Kidney epithelial cell (primary cell): ENCODE results near the gene DTNB. TPM values are rescaled to one million over a fixed set of nuclear protein-coding genes. Genes with fewer than 3 reads are reported as not detected.
"Not testable (repeated sequence)": the region's sequence is repeated elsewhere in the genome, so short reads cannot be mapped to it uniquely, and the experiment has no call there.

ENCODE experiments used
- DNase-seq: peaks from one replicate; pipeline ENCODE4 v3.0.0-alpha.2; 2010; ENCODE audit warnings: low read depth
- H3K27me3 ChIP-seq: 2 replicates; pipeline ENCODE4 v1.6.0; 2011; ENCODE audit warnings: low read length; ENCODE audit not compliant: control insufficient read depth, insufficient read depth
- H3K36me3 ChIP-seq: 2 replicates; pipeline ENCODE4 v1.5.1; 2011; ENCODE audit warnings: low read length; ENCODE audit not compliant: control insufficient read depth, insufficient read depth
- H3K4me3 ChIP-seq: 2 replicates; pipeline ENCODE4 v1.5.1; 2011; ENCODE audit warnings: low read depth, mild to moderate bottlenecking, control low read depth, low read length
- total RNA-seq: library from RNA; depleted of rRNA; stranded (reverse); fragments of >200 nt; gene quantifications from 2 replicates; pipeline ENCODE4 v1.2.3, GENCODE V29; 2015
- TF ChIP-seq, protein P1 (sequence below): IDR thresholded peaks from 2 replicates; pipeline ENCODE4 v1.5.1; 2011; ENCODE audit warnings: mild to moderate bottlenecking, moderate library complexity, low read length, control low read depth, inconsistent platforms; ENCODE audit not compliant: insufficient read depth, poor library complexity, severe bottlenecking

Gene DTNB
- total RNA-seq, 1 donor from 2014 or later = 16.9 TPM

DNA sequence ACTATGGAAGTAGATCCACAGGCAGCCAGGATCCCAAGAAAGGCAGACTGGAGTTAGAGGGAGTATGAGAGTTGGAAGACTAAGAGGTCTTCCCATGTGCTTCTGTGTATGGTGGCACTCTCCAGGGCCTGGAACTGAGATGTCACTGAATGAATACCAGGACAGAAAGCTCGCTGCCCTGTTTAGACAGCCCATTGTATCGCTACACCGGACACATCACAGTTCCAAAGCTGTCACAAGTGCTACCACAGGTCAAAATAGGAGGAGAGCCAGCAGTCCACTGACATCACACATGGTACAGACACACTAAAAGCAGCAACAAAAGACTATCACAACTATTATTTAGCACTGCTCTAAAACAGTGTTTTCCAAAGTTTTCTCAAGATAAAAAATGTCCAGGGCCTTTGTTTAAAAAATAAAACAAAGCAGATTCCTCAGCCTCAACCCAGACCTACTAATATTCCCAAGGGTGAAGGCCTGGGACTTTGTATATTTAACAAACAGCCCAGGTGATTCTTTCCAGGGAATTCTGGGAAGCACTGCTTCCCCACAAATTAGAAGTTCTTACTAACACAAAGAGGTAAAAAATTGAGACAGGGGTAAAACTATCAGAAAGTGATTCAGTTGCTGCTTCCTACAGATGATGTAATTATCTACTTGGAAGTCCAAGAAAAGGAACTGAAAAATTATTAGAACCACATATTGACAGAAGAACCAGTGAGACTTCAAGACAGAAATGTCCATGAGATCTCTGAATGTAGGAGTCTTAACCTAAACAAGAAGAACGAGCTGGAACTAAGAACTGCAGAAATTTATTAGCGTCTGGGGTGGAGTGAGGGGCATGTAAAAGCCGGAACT, 116.0 kb downstream of the DTNB start:
- H3K4me3 ChIP-seq = no peak overlapping the region
- no peaks in the 10 kb centered on the region for H3K36me3 ChIP-seq
- H3K27me3 ChIP-seq = no peaks in the 10 kb centered on the region
- TF ChIP-seq, protein P1, sequence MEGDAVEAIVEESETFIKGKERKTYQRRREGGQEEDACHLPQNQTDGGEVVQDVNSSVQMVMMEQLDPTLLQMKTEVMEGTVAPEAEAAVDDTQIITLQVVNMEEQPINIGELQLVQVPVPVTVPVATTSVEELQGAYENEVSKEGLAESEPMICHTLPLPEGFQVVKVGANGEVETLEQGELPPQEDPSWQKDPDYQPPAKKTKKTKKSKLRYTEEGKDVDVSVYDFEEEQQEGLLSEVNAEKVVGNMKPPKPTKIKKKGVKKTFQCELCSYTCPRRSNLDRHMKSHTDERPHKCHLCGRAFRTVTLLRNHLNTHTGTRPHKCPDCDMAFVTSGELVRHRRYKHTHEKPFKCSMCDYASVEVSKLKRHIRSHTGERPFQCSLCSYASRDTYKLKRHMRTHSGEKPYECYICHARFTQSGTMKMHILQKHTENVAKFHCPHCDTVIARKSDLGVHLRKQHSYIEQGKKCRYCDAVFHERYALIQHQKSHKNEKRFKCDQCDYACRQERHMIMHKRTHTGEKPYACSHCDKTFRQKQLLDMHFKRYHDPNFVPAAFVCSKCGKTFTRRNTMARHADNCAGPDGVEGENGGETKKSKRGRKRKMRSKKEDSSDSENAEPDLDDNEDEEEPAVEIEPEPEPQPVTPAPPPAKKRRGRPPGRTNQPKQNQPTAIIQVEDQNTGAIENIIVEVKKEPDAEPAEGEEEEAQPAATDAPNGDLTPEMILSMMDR = no peak
- no peak for DNase-seq

DNA sequence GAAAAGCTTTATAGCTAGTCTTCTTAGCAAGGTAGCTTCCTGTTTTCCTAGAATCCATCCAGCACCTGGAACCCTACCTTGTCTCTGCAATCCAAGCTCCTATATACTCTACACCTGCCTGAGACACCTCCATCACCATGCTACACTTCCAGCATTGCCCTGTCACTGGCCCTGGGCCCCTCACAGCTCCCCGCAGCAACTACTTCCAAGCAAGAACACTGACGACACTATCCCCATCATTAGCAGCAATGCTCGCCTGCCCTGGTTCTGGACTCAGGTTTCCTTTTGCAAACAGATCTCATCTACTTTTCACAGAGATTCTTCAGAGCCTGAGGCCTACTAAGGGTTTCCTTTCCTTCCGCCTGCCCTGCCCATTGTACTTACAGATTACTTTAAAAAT, 121.1 kb downstream of the DTNB start:
- no peaks in the 10 kb centered on the region for H3K36me3 ChIP-seq
- H3K27me3 ChIP-seq = no peaks in the 10 kb centered on the region
- no peak overlapping the region for H3K4me3 ChIP-seq
- TF ChIP-seq, protein P1 = no peak
- DNase-seq = no peak

GRCh38 chr2:25551316-25551715, 122.1 kb downstream of the DTNB start:
- Histone ChIP-seq H3K27me3 (no peaks in the 10 kb centered on the region), H3K36me3 (no peaks in the 10 kb centered on the region), H3K4me3 (no peak overlapping the region)
- DNase-seq = no peak
- TF ChIP-seq, protein P1 = no peak

DNA sequence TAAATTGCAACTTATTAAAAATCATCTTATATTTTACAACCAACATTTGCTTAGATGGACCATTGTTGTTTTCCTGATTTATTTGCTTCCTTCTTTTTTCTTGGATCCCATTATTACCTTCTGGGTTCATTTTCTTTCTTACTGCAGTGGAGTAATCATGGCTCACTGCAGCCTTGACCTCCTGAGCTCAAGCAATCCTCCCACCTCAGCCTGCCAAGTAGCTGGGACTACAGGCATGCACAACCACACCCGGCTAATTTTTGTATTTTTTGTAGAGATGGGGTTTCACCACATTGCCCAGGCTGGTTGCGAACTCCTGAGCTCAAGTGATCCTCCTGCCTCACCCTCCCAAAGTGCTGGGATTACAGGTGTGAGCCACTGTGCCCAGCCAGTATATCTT, 123.8 kb downstream of the DTNB start:
- DNase-seq, H3K27me3 ChIP-seq, H3K4me3 ChIP-seq, H3K36me3 ChIP-seq: not testable (repeated sequence)

DNA sequence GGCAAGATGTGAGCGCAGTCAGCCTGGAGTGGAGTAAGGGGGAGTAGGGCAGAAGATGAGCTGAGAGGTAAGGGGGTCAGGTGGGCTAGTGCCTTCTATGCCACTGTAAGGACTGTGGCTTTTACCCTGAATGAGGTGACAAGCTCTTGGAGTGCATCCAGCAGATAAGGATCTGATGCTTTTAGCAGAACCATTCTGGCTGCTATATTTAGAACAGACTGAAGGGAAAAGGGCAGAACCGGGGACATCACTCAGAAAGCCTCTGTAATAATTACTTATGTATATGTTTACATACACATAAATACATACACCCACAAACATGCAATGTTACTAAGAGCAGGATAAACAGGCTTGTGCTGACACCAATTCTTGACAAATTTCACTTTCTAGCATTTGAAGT, 124.8 kb downstream of the DTNB start:
- H3K27me3 ChIP-seq = no peaks in the 10 kb centered on the region
- H3K36me3 ChIP-seq = no peaks in the 10 kb centered on the region
- DNase-seq = no peak
- TF ChIP-seq, protein P1 = no peak
- H3K4me3 ChIP-seq = no peak overlapping the region

GRCh38 chr2:25546852-25547251, 126.5 kb downstream of the DTNB start:
- H3K36me3 ChIP-seq = no peaks in the 10 kb centered on the region
- no peak for DNase-seq
- TF ChIP-seq, protein P1 = no peak
- H3K4me3 ChIP-seq = no peak overlapping the region
- H3K27me3 ChIP-seq = no peaks in the 10 kb centered on the region
